Liver (tissue), 9 donors: ENCODE results near the gene PEX5L. TPM values are rescaled to one million over a fixed set of nuclear protein-coding genes. Genes with fewer than 3 reads are reported as not detected.

Source experiments
- DNase-seq: peaks from one replicate; pipeline ENCODE4 v3.0.0-alpha.2; 2017; ENCODE audit warnings: low spot score
- H3K27ac ChIP-seq, 2 donors: one replicate each; pipeline ENCODE4 v1.7.0; 2013; ENCODE audit warnings: inconsistent platforms in 2 of 2, low read length in 2 of 2, control low read depth in 1 of 2, low read depth in 1 of 2, mild to moderate bottlenecking in 1 of 2
- H3K27me3 ChIP-seq, 4 donors: one replicate each; pipeline versions ENCODE4 v1.6.1 to v1.7.0; 2013; ENCODE audit warnings: low read length in 3 of 4, inconsistent platforms in 1 of 4, mild to moderate bottlenecking in 1 of 4, moderate library complexity in 1 of 4; ENCODE audit not compliant: control insufficient read depth in 4 of 4, insufficient read depth in 4 of 4
- H3K36me3 ChIP-seq, 4 donors: one replicate each; pipeline versions ENCODE4 v1.6.1 to v1.7.0; 2013; ENCODE audit warnings: low read length in 3 of 4, mild to moderate bottlenecking in 3 of 4, low read depth in 1 of 4, moderate library complexity in 1 of 4; ENCODE audit not compliant: control insufficient read depth in 4 of 4, insufficient read depth in 3 of 4
- H3K4me1 ChIP-seq, 4 donors: one replicate each; pipeline versions ENCODE4 v1.6.1 to v1.7.0; 2013; ENCODE audit warnings: low read length in 3 of 4, mild to moderate bottlenecking in 3 of 4, moderate library complexity in 1 of 4; ENCODE audit not compliant: control insufficient read depth in 4 of 4, insufficient read depth in 4 of 4
- H3K4me3 ChIP-seq, 3 donors: one replicate each; pipeline versions ENCODE4 v1.6.1 to v1.7.0; 2013; ENCODE audit warnings: low read length in 3 of 3, control low read depth in 1 of 3, low read depth in 1 of 3, mild to moderate bottlenecking in 1 of 3
- H3K9ac ChIP-seq, 2 donors: one replicate each; pipeline ENCODE4 v1.7.0; 2013; ENCODE audit warnings: low read length in 2 of 2, mild to moderate bottlenecking in 2 of 2, moderate library complexity in 2 of 2, control low read depth in 1 of 2, low read depth in 1 of 2
- H3K9me3 ChIP-seq, 4 donors: one replicate each; pipeline versions ENCODE4 v1.6.1 to v1.7.0; 2013; ENCODE audit warnings: low read length in 3 of 4; ENCODE audit not compliant: control insufficient read depth in 4 of 4
- ATF3 ChIP-seq: IDR thresholded peaks from 2 replicates; pipeline ENCODE4 v1.6.1; 2016; ENCODE audit warnings: antibody characterized with exemption
- CTCF ChIP-seq: fragments of 150-350 bp; IDR thresholded peaks from 2 replicates; pipeline ENCODE4 v1.5.1; 2017; ENCODE audit warnings: improper control_type of control experiment, low read depth, low read length; ENCODE audit not compliant: missing input control
- EGR1 ChIP-seq, 2 donors: IDR thresholded peaks; 2 replicates each; pipeline ENCODE4 v1.6.1; 2016 to 2018; ENCODE audit warnings: antibody characterized with exemption in 2 of 2, low read depth in 2 of 2
- FOXA1 ChIP-seq: IDR thresholded peaks from 2 replicates; pipeline ENCODE4 v1.6.1; 2016; ENCODE audit warnings: antibody characterized with exemption
- GABPA ChIP-seq, 2 donors: IDR thresholded peaks in 1 of 2; conservative IDR thresholded peaks in 1 of 2; 2 replicates each; pipeline ENCODE4 v1.6.1; 2016; ENCODE audit warnings: antibody characterized with exemption in 2 of 2, mild to moderate bottlenecking in 1 of 2, moderate library complexity in 1 of 2
- HNF4A ChIP-seq, 2 donors: conservative IDR thresholded peaks; 2 replicates each; pipeline ENCODE4 v1.6.1; 2016; ENCODE audit warnings: antibody characterized with exemption in 2 of 2, mild to moderate bottlenecking in 2 of 2
- HNF4G ChIP-seq: IDR thresholded peaks from 2 replicates; pipeline ENCODE4 v1.6.1; 2016; ENCODE audit warnings: antibody characterized with exemption
- JUND ChIP-seq, 2 donors: IDR thresholded peaks; 2 replicates each; pipeline ENCODE4 v1.6.1; 2016; ENCODE audit warnings: antibody characterized with exemption in 2 of 2
- MAX ChIP-seq: IDR thresholded peaks from 2 replicates; pipeline ENCODE4 v1.6.1; 2016; ENCODE audit warnings: antibody characterized with exemption
- NR2F2 ChIP-seq: IDR thresholded peaks from 2 replicates; pipeline ENCODE4 v1.6.1; 2016; ENCODE audit warnings: antibody characterized with exemption
- RAD21 ChIP-seq, 2 donors: IDR thresholded peaks; 2 replicates each; pipeline ENCODE4 v1.6.1; 2016; ENCODE audit warnings: antibody characterized with exemption in 2 of 2, mild to moderate bottlenecking in 2 of 2
- REST ChIP-seq: IDR thresholded peaks from 2 replicates; pipeline ENCODE4 v1.6.1; 2016; ENCODE audit warnings: antibody characterized with exemption, mild to moderate bottlenecking
- RXRA ChIP-seq, 2 donors: IDR thresholded peaks; 2 replicates each; pipeline ENCODE4 v1.6.1; 2017 to 2018; ENCODE audit warnings: antibody characterized with exemption in 2 of 2, mild to moderate bottlenecking in 1 of 2
- SP1 ChIP-seq: IDR thresholded peaks from 2 replicates; pipeline ENCODE4 v1.6.1; 2018; ENCODE audit warnings: antibody characterized with exemption, mild to moderate bottlenecking
- TAF1 ChIP-seq: conservative IDR thresholded peaks from 2 replicates; pipeline ENCODE4 v1.6.1; 2016; ENCODE audit warnings: antibody characterized with exemption, mild to moderate bottlenecking
- YY1 ChIP-seq: IDR thresholded peaks from 2 replicates; pipeline ENCODE4 v1.6.1; 2016; ENCODE audit warnings: antibody characterized with exemption, mild to moderate bottlenecking
- ZBTB33 ChIP-seq: IDR thresholded peaks from 2 replicates; pipeline ENCODE4 v1.6.1; 2016; ENCODE audit warnings: antibody characterized with exemption
- WGBS: extraction: QIAGEN DNeasy Blood & Tissue Kit; methylation state at CpG from one replicate; pipeline ENCODE4 v1.1.7; 2013; 5-methylcytosine and 5-hydroxymethylcytosine counted together
- polyA plus RNA-seq, 2 donors: library from polyadenylated mRNA; stranded (reverse) in 1 of 2; unstranded in 1 of 2; fragments of 200-250 nt in 1 of 2; fragments of >200 nt in 1 of 2; fragmentation: Nextera tagmentation in 1 of 2; extraction: Ambion mirVana in 1 of 2; gene quantifications; one replicate each; pipeline versions ENCODE4 v1.2.1 to v1.2.3, GENCODE V29; 2013 to 2015
- total RNA-seq, 2 donors: library from RNA; depleted of rRNA; stranded (reverse); fragments of >200 nt; gene quantifications; one replicate each; pipeline ENCODE4 v1.2.3, GENCODE V29; 2014
- donor health status: healthy.
- donor health status: healthy.
- donor health status: healthy.
- donor health status: healthy.
- donor health status: healthy.

The PEX5L gene
- total and polyA plus RNA-seq, 4 donors, result 0.03 TPM; not detected in 3

- Histone ChIP-seq H3K4me3 (no peak overlapping the region), H3K9me3 (no peaks in the 10 kb centered on the region), H3K27ac (no peak overlapping the region), H3K27me3 (no peaks in the 10 kb centered on the region), H3K4me1 (no peaks in the 10 kb centered on the region), H3K9ac (no peak overlapping the region), H3K36me3 (no peaks in the 10 kb centered on the region)
- no peak for TF ChIP-seq JUND (IDR thresholded peaks at IDR 0.05)
- TF ChIP-seq HNF4A (conservative IDR thresholded peaks at IDR 0.05), result no peak
- no peak for TF ChIP-seq ATF3
- DNase-seq, result no peak
These were observed 227.1 kb downstream of the PEX5L start for GRCh38 chr3:179809639-179810038.

- H3K27ac ChIP-seq, result no peak overlapping the region
- H3K27me3 ChIP-seq, result no peaks in the 10 kb centered on the region
- DNase-seq, result no peak
- H3K9me3 ChIP-seq, result no peaks in the 10 kb centered on the region
- no peaks in the 10 kb centered on the region for H3K36me3 ChIP-seq
- TF ChIP-seq HNF4G (no peak), NR2F2 (no peak), TAF1 (no peak), RXRA (IDR thresholded peaks at IDR 0.05) (no peak), ATF3 (no peak), EGR1 (IDR thresholded peaks at IDR 0.05; ENCODE audit: low read depth in 2 of 2) (no peak), GABPA (IDR thresholded peaks at IDR 0.05 in 1 of 2, conservative IDR thresholded peaks at IDR 0.05 in 1 of 2) (no peak), JUND (IDR thresholded peaks at IDR 0.05) (no peak)
- 95% methylated on average over 14 of the region's 14 CpGs for WGBS
- no peak overlapping the region for H3K9ac ChIP-seq
- no peak overlapping the region for H3K4me3 ChIP-seq
- no peaks in the 10 kb centered on the region for H3K4me1 ChIP-seq
These were observed 229.1 kb downstream of the PEX5L start for GRCh38 chr3:179807588-179807987.

GRCh38 chr3:179806177-179806576 lies 230.6 kb downstream of the PEX5L start:
- no peak for DNase-seq
- H3K4me3 ChIP-seq, result no peak overlapping the region
- no peaks in the 10 kb centered on the region for H3K27me3 ChIP-seq
- H3K9ac ChIP-seq, result no peak overlapping the region
- H3K27ac ChIP-seq, result no peak overlapping the region
- 88% methylated on average over 5 of the region's 5 CpGs for WGBS
- H3K9me3 ChIP-seq, result no peaks in the 10 kb centered on the region
- no peaks in the 10 kb centered on the region for H3K4me1 ChIP-seq
- H3K36me3 ChIP-seq, result no peaks in the 10 kb centered on the region
- TF ChIP-seq CTCF (no peak), FOXA1 (no peak), TAF1 (no peak), RAD21 (IDR thresholded peaks at IDR 0.05) (no peak), NR2F2 (no peak), YY1 (no peak), ZBTB33 (no peak), SP1 (no peak), HNF4A (conservative IDR thresholded peaks at IDR 0.05) (no peak), JUND (IDR thresholded peaks at IDR 0.05) (no peak), MAX (no peak), REST (no peak), EGR1 (IDR thresholded peaks at IDR 0.05; ENCODE audit: low read depth in 2 of 2) (no peak), GABPA (IDR thresholded peaks at IDR 0.05 in 1 of 2, conservative IDR thresholded peaks at IDR 0.05 in 1 of 2) (no peak), ATF3 (no peak)
